Transverse colon (tissue), 4 donors: ENCODE measurements around the gene LGALS4. TPM values are rescaled to one million over a fixed set of nuclear protein-coding genes. Genes with fewer than 3 reads are reported as not detected.
"Not testable (repeated sequence)": the region's sequence is repeated elsewhere in the genome, so short reads cannot be mapped to it uniquely, and the experiment has no call there.

Source experiments
- DNase-seq: peaks from one replicate; pipeline ENCODE4 v3.0.0-alpha.2; 2019
- H3K27ac ChIP-seq, 4 donors: fragments of 200-600 bp; sonication (generic); 2 replicates each; pipeline ENCODE4 v1.5.1; 2016 to 2018; ENCODE audit warnings: inconsistent platforms in 4 of 4
- H3K27me3 ChIP-seq: fragments of 200-600 bp; sonication (generic); 2 replicates; pipeline ENCODE4 v1.5.1; 2017; ENCODE audit warnings: inconsistent platforms
- H3K36me3 ChIP-seq, 4 donors: fragments of 200-600 bp; sonication (generic); 2 replicates each; pipeline ENCODE4 v1.5.1; 2017 to 2019; ENCODE audit warnings: inconsistent platforms in 4 of 4
- H3K4me1 ChIP-seq, 4 donors: fragments of 200-600 bp; sonication (generic); 2 replicates each; pipeline ENCODE4 v1.5.1; 2017 to 2020; ENCODE audit warnings: inconsistent platforms in 4 of 4
- H3K4me3 ChIP-seq, 4 donors: fragments of 200-600 bp; sonication (generic); 1 replicate in 1 of 4; 2 replicates in 3 of 4; pipeline versions ENCODE4 v1.5.1 to v1.6.1; 2017 to 2019; ENCODE audit warnings: inconsistent platforms in 4 of 4
- H3K9me3 ChIP-seq, 2 donors: fragments of 200-600 bp; sonication (generic); 2 replicates each; pipeline ENCODE4 v1.5.1; 2017 to 2019; ENCODE audit warnings: inconsistent platforms in 2 of 2
- EP300 ChIP-seq: sonication (generic); formaldehyde crosslinking; IDR thresholded peaks from one replicate; pipeline ENCODE4 v1.6.1; 2017; ENCODE audit warnings: antibody characterized with exemption, low read depth
- POLR2A ChIP-seq: fragments of 450-650 bp; IDR thresholded peaks from one replicate; pipeline ENCODE4 v1.6.1; 2016; ENCODE audit warnings: antibody characterized with exemption, mild to moderate bottlenecking, moderate library complexity
- POLR2AphosphoS5 ChIP-seq, 3 donors: sonication (generic); formaldehyde crosslinking; IDR thresholded peaks; one replicate each; pipeline ENCODE4 v1.6.1; 2016; ENCODE audit warnings: antibody characterized with exemption in 3 of 3
- WGBS, 2 donors: methylation state at CpG; one replicate each; pipeline ENCODE4 v1.1.5; 2018; ENCODE audit warnings: low coverage in 1 of 2; 5-methylcytosine and 5-hydroxymethylcytosine counted together
- in situ Hi-C, 4 donors: fragments of 200-750 bp; cut with MboI; loops; one replicate each; pipeline versions ENCODE4 v1.15.0 to v1.15.1; 2017; ENCODE audit warnings: low sequenced_read_pairs in 3 of 4, low pct_ligation_motif_present in 1 of 4, low pct_unique_long_range_greater_than_20kb in 1 of 4
- intact Hi-C: fragments of 100-400 bp; cut with DNase I; formaldehyde crosslinking; loops from one replicate; pipeline ENCODE4 v1.15.1; 2023; ENCODE audit warnings: low total_unique reads
- total RNA-seq, 4 donors: library from RNA; depleted of rRNA; stranded (reverse); fragments of >200 nt; gene quantifications; one replicate each; pipeline ENCODE4 v1.1.0, GENCODE V29; 2016
- TF ChIP-seq, protein P1 (sequence below), 5 experiments: fragments of 200-600 bp in 3 of 5; fragments of 450-650 bp in 2 of 5; sonication (generic) in 3 of 5; IDR thresholded peaks; 1 replicate in 2 of 5; 2 replicates in 3 of 5; pipeline ENCODE4 v1.5.1; 2016 to 2017; ENCODE audit warnings: antibody characterized with exemption in 5 of 5, inconsistent platforms in 3 of 5, mild to moderate bottlenecking in 2 of 5, moderate library complexity in 1 of 5

Gene LGALS4
- total RNA-seq, 4 donors from 2014 or later, result 1,815 to 4,845 (median 3,695) TPM

DNA sequence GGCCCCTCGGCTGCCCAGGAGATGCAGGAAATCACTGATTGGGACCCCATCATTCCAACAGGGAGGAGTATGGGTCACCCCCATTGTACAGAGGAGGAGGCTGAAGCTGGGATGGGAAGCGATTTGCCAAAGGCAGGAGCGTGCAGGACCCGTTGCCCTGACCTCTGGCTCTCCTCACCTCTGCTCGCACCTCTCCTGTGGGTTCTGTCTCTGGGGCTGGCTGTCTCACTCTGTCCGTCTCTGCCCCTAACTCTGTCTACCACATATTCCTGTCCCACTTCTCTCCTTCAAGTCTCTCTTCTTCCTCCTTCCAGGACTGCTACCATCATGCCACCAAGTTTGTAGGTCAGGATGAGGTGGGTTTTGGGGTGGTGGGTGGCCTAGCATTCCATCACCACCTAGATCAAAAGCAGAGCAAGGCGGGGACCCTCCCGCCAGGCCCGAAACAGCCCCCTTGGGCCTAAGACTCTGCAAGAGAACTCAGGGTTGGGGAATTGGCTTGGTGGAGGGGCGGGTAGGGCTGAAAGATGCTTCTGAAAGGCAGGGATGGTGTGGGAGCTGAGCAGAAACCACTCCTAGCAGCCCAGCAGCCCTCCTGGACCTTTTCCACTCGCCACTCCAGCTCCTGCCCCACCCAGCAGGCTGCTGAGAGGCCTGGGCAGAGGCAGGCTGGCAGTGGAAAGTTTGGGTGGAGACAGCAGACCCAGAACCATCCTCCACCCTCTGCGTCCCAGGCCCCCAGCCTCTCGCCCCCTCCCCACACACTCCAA lies 38.4 kb downstream of the LGALS4 start:
- H3K27ac ChIP-seq, result no peak overlapping the region
- WGBS, 2 donors, result 74% methylated on average over 13 of the region's 13 CpGs; no CpG with 5 or more reads in 1 of the 2 donors
- in situ Hi-C loops, result no loop called here
- H3K4me3 ChIP-seq, result no peak overlapping the region
- peaks cover 0 to 8% (median 3%) of the 10 kb centered on the region in 4 donors for H3K4me1 ChIP-seq
- no peaks in the 10 kb centered on the region for H3K36me3 ChIP-seq
- intact Hi-C loops, result no loop called here
- H3K9me3 ChIP-seq, result no peaks in the 10 kb centered on the region
- no peak for DNase-seq
- H3K27me3 ChIP-seq, result no peaks in the 10 kb centered on the region
- TF ChIP-seq EP300 (no peak), POLR2AphosphoS5 (IDR thresholded peaks at IDR 0.05) (no peak)

DNA sequence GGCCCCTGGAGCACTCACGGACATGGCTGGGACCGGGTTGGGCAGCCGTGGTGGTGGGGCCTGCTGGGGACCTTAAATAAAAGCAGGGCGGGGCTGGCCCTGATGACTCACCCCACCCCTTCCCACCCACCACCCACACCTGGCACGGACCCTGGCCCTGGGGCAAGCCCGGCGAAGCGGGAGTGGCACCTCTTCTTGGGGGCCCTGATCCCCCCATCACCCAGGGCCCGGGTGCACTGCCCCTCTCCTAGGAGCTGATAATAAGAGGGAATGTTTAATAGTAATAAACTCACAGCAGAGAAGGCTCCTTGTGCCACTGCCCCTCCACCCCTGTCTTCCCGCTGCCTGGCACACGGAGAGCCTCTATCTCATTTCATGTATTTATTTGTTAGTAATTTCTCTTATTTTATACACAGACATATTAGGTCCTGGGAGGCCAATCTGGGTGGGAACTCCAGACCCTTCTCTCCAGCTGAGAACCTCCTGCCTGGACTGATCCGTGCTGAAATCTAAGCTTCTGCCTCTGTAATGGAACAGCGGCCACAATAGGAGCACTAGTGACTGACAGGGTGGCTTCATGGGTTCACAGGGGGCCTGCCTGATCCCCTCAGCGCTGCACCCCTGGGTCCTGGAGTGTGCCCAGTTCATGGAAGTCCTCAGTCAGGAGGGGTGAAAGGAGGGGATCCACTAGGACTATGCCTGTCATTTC lies 39.1 kb downstream of the LGALS4 start, which contains the start of gene LGALS7:
TSS of gene LGALS7 (minus strand) at position 49 of the 709 bp plus-strand sequence. CDS start at position 24, 25 bp downstream.
- H3K36me3 ChIP-seq, result no peaks in the 10 kb centered on the region
- no peak within 1 kb of the TSS for H3K27ac ChIP-seq
- H3K9me3 ChIP-seq, result no peaks in the 10 kb centered on the region
- in situ Hi-C loops (no loop called here), intact Hi-C loops (no loop called here)
- peaks cover 0 to 9% (median 4%) of the 10 kb centered on the region in 4 donors for H3K4me1 ChIP-seq
- no peaks in the 10 kb centered on the region for H3K27me3 ChIP-seq
- no peak for DNase-seq
- WGBS, 2 donors, result 72% methylated on average over 9 of the region's 14 CpGs; no CpG with 5 or more reads in 1 of the 2 donors
- no peak for TF ChIP-seq POLR2A
- no peak for TF ChIP-seq EP300
- TF ChIP-seq, protein P1, sequence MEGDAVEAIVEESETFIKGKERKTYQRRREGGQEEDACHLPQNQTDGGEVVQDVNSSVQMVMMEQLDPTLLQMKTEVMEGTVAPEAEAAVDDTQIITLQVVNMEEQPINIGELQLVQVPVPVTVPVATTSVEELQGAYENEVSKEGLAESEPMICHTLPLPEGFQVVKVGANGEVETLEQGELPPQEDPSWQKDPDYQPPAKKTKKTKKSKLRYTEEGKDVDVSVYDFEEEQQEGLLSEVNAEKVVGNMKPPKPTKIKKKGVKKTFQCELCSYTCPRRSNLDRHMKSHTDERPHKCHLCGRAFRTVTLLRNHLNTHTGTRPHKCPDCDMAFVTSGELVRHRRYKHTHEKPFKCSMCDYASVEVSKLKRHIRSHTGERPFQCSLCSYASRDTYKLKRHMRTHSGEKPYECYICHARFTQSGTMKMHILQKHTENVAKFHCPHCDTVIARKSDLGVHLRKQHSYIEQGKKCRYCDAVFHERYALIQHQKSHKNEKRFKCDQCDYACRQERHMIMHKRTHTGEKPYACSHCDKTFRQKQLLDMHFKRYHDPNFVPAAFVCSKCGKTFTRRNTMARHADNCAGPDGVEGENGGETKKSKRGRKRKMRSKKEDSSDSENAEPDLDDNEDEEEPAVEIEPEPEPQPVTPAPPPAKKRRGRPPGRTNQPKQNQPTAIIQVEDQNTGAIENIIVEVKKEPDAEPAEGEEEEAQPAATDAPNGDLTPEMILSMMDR (IDR thresholded peaks at IDR 0.05), result no peak
- TF ChIP-seq POLR2AphosphoS5 (IDR thresholded peaks at IDR 0.05), result no peak
- no peak within 1 kb of the TSS for H3K4me3 ChIP-seq

DNA sequence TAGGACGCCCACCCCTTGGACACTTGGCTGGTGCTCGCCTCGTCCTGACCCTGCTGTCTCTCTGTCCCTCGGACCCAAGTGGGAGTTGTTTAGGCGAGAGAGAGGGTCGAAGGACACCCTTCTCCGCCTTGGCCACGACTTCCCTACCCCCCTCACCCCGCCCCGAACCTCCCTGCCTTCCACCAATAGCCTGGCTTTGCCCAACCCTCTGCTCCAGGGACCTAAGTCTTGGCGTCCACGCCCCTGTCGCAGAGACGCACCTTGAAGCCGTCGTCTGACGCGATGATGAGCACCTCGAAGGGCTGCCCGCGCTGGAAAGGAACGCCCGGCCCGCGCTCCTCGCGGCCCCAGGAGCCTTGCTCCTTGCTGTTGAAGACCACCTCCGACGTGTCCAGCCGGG lies 41.2 kb downstream of the LGALS4 start:
- intact Hi-C loops, result not testable (repeated sequence)
- 80% methylated on average over 2 of the region's 30 CpGs; no CpG with 5 or more reads in 1 of the 2 donors for WGBS, 2 donors

DNA sequence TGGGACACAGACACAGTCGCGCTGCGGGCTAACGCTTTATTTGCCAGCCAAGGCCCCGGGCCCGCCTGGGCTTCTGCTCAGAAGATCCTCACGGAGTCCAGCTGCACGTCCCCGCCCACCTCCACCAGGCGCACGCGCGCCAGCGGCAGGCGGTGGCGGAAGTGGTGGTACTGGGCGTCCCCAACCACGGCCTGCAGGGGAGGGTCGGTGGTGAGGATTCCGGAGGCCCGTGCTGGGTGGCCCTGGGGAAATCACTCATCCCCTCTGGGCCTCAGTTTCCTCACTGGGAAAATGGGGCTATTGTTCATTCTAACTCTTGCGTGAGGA lies 41.8 kb downstream of the LGALS4 start:
- H3K4me3 ChIP-seq, H3K27me3 ChIP-seq, DNase-seq, H3K27ac ChIP-seq, H3K9me3 ChIP-seq, H3K4me1 ChIP-seq, H3K36me3 ChIP-seq, intact Hi-C loops, in situ Hi-C loops: not testable (repeated sequence)
- WGBS, 2 donors, result no CpG with 5 or more reads among the region's 22 CpGs

More for the DNA sequence above, 41.2 kb downstream of the LGALS4 start:
- H3K27ac ChIP-seq, DNase-seq, in situ Hi-C loops, H3K4me1 ChIP-seq, H3K9me3 ChIP-seq, H3K36me3 ChIP-seq, H3K27me3 ChIP-seq, H3K4me3 ChIP-seq: not testable (repeated sequence)

DNA sequence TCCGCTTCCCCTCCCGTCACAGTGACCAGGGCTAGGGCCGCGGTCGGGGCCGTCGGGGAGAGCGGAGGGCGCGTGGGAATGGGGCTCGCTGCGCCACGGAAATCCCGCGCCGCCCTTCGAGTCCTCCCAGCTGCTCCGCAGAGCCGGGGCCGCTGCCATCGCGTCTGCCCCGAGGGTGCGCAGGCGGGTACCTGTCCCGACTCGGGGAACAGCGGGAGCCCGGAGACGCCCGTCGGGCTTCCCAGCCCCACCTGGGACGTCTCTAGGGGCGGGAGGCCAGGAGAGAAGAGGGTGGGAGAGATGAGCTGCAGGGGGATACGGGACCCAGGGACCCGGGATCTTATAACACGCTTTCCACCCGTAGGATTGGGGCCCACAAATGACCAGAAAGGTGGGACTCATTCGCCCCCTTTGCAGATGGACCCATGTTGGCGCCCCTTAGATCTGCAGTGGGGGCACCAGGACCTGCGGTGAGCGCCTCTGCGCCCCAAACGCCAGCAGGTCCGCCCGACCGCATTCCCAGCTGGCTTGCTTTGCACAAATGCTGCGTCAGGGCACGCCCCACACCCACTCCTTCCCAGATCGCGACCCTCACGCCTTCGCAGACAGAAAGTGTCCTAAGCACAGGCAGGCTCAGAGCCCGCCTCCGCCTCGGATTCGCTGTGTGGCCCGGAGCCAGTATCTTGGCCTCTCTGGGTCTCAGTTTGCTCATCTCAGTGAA lies 42.4 kb downstream of the LGALS4 start:
- H3K27ac ChIP-seq, result peak overlapping the region in 3 of 4 donors; percentile 51 to 67 (median 67)

More for the DNA sequence above, 42.4 kb downstream of the LGALS4 start:
- in situ Hi-C loops, H3K4me1 ChIP-seq, H3K27me3 ChIP-seq, H3K9me3 ChIP-seq, DNase-seq, intact Hi-C loops, H3K36me3 ChIP-seq: not testable (repeated sequence)
- H3K4me3 ChIP-seq, result peak overlapping the region in 2 of 4 donors; percentile 32 to 47
- WGBS, 2 donors, result 46% methylated on average over 6 of the region's 58 CpGs; no CpG with 5 or more reads in 1 of the 2 donors
